Measurements from ENCODE around the gene FAM187B.

FAM187B gene

GRCh38 chr19:35268536-35269437, 40.2 kb upstream of the FAM187B start, which contains the start of gene USF2:
Gene USF2, plus strand, starts transcription at chr19:35268962. Its CDS starts 140 bp downstream, at chr19:35269102.
- H3K4me3 ChIP-seq (replicated peaks; ENCODE audit: insufficient read depth, low read length) = peak within 1 kb of the TSS; percentile 55
- peak within 1 kb of the TSS; percentile 93 for H3K27ac ChIP-seq (replicated peaks)
- no peaks in the 10 kb centered on the region for H3K27me3 ChIP-seq (ENCODE audit: insufficient read depth, poor library complexity, severe bottlenecking)
- no peak for TF ChIP-seq REST (IDR thresholded peaks at IDR 0.05; ENCODE audit: insufficient replicate concordance, low read depth)
- no peak for TF ChIP-seq CTCF (IDR thresholded peaks at IDR 0.05; ENCODE audit: insufficient read depth, low read length)
- TF ChIP-seq POLR2AphosphoS5 (IDR thresholded peaks at IDR 0.05; ENCODE audit: low read depth) = no peak; the same call in 1 of the 2 replicates
- TF ChIP-seq GABPA (IDR thresholded peaks at IDR 0.05; ENCODE audit: low read depth) = no peak
- no peak for TF ChIP-seq SPI1 (IDR thresholded peaks at IDR 0.05; ENCODE audit: borderline replicate concordance, low read depth)
- DNase-seq (ENCODE audit: low read depth in 1 of 2, low spot score in 1 of 2) = peak in 1 of 2 experiments; percentile 65

- DNase-seq (ENCODE audit: low read depth in 1 of 2, low spot score in 1 of 2) = peak in 1 of 2 experiments; percentile 56
- H3K27me3 ChIP-seq (ENCODE audit: insufficient read depth, poor library complexity, severe bottlenecking) = no peaks in the 10 kb centered on the region
- peak overlapping the region; percentile 93 for H3K27ac ChIP-seq (replicated peaks)
- TF ChIP-seq POLR2AphosphoS5 (IDR thresholded peaks at IDR 0.05; ENCODE audit: low read depth) (peak; percentile 45; the same call in 1 of the 2 replicates), REST (IDR thresholded peaks at IDR 0.05; ENCODE audit: insufficient replicate concordance, low read depth) (no peak), SPI1 (IDR thresholded peaks at IDR 0.05; ENCODE audit: borderline replicate concordance, low read depth) (no peak), GABPA (IDR thresholded peaks at IDR 0.05; ENCODE audit: low read depth) (no peak), CTCF (IDR thresholded peaks at IDR 0.05; ENCODE audit: insufficient read depth, low read length) (no peak)
- peak overlapping the region; percentile 55 for H3K4me3 ChIP-seq (replicated peaks; ENCODE audit: insufficient read depth, low read length)
Measured at GRCh38 chr19:35267818-35268535, 39.4 kb upstream of the FAM187B start.

GRCh38 chr19:35267353-35267817, 38.8 kb upstream of the FAM187B start:
- Histone ChIP-seq H3K4me3 (replicated peaks; ENCODE audit: insufficient read depth, low read length) (peak overlapping the region; percentile 55), H3K27me3 (ENCODE audit: insufficient read depth, poor library complexity, severe bottlenecking) (no peaks in the 10 kb centered on the region), H3K27ac (replicated peaks) (peak overlapping the region; percentile 93)
- DNase-seq (ENCODE audit: low read depth in 1 of 2, low spot score in 1 of 2) = no peak
- TF ChIP-seq POLR2AphosphoS5 (IDR thresholded peaks at IDR 0.05; ENCODE audit: low read depth) = peak; percentile 59; the same call in 1 of the 2 replicates
- no peak for TF ChIP-seq REST (IDR thresholded peaks at IDR 0.05; ENCODE audit: insufficient replicate concordance, low read depth)

All from HL-60 (cell line).